ENCODE measurements around the gene FAM241B.

GRCh38 chr10:69634759-69635425 is 4.8 kb downstream of the FAM241B start:
- TF ChIP-seq CTCF (conservative IDR thresholded peaks at IDR 0.05; ENCODE audit: low read depth, low read length): no peak
- no peak for TF ChIP-seq POLR2A (IDR thresholded peaks at IDR 0.05; ENCODE audit: low read depth, low read length)
- TF ChIP-seq RAD21 (IDR thresholded peaks at IDR 0.05; ENCODE audit: low read length): no peak
- no peak for TF ChIP-seq USF2 (IDR thresholded peaks at IDR 0.05; ENCODE audit: low read depth, low read length)
- no peak for TF ChIP-seq CEBPB (IDR thresholded peaks at IDR 0.05; ENCODE audit: low read depth, low read length)
- TF ChIP-seq FOS (IDR thresholded peaks at IDR 0.05; ENCODE audit: low read depth, low read length): no peak
- no peak for TF ChIP-seq SMC3 (IDR thresholded peaks at IDR 0.05; ENCODE audit: low read depth, low read length)
- TF ChIP-seq RFX5 (IDR thresholded peaks at IDR 0.05; ENCODE audit: low read depth, low read length): no peak
- no peak for TF ChIP-seq NFE2L2 (IDR thresholded peaks at IDR 0.05; ENCODE audit: low read depth, low read length)
- TF ChIP-seq ELK1 (IDR thresholded peaks at IDR 0.05; ENCODE audit: borderline replicate concordance, low read depth, low read length): no peak
- no peak for TF ChIP-seq MXI1 (IDR thresholded peaks at IDR 0.05; ENCODE audit: borderline replicate concordance, low read depth, low read length)
- no peak for TF ChIP-seq MAZ (IDR thresholded peaks at IDR 0.05; ENCODE audit: borderline replicate concordance, low read depth, low read length)
- TF ChIP-seq MAFK (IDR thresholded peaks at IDR 0.05; ENCODE audit: low read depth, low read length): no peak

All from IMR-90 (cell line).